Measurements from ENCODE around the gene SLC22A12. TPM values are rescaled to one million over a fixed set of nuclear protein-coding genes. Genes with fewer than 3 reads are reported as not detected.
A peak's percentile ranks its signal among the peaks of the same experiment; 100 is the strongest.

The SLC22A12 gene
- total and polyA plus RNA-seq, 8 donors: not detected

DNA sequence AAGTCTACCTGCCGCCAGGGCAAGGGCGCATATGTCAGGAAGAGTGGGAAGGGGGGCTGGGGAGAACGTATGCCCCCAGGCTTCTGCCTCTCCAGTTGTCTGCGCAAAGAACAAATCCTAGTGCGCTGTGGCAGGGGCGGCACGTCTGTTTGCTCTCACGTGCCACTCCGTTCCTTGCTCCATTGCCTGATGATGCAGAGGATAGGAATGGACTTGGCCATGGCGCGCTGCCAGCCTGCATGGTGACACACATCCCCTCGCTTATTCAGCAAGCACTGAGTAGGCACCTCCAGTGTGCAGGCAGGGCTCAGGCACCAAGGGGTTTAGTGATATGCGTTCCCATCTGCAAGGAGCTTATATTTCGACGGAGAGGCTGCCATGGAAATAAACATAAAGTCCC, 45.4 kb upstream of the SLC22A12 start:
- no peak overlapping the region for H3K4me3 ChIP-seq
- no peaks in the 10 kb centered on the region for H3K4me1 ChIP-seq
- no peaks in the 10 kb centered on the region for H3K36me3 ChIP-seq
- DNase-seq (peak in 1 of 6 donors; percentile 52), FAIRE-seq (no peak), ATAC-seq (no peak)
- TF ChIP-seq, protein P1, sequence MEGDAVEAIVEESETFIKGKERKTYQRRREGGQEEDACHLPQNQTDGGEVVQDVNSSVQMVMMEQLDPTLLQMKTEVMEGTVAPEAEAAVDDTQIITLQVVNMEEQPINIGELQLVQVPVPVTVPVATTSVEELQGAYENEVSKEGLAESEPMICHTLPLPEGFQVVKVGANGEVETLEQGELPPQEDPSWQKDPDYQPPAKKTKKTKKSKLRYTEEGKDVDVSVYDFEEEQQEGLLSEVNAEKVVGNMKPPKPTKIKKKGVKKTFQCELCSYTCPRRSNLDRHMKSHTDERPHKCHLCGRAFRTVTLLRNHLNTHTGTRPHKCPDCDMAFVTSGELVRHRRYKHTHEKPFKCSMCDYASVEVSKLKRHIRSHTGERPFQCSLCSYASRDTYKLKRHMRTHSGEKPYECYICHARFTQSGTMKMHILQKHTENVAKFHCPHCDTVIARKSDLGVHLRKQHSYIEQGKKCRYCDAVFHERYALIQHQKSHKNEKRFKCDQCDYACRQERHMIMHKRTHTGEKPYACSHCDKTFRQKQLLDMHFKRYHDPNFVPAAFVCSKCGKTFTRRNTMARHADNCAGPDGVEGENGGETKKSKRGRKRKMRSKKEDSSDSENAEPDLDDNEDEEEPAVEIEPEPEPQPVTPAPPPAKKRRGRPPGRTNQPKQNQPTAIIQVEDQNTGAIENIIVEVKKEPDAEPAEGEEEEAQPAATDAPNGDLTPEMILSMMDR (IDR thresholded peaks at IDR 0.05): no peak
- intact Hi-C loops (cut with DNase I): loop anchor here in 1 of 3 donors (2.0 kb wide), 1 partner anchor 19 kb away; no protein-coding TSS in a partner anchor
- no peaks in the 10 kb centered on the region for H3K27me3 ChIP-seq
- H3K9me3 ChIP-seq: no peaks in the 10 kb centered on the region
- WGBS, 2 donors: 82 to 89% methylated on average over 15 of the region's 15 CpGs
- no peak overlapping the region for H3K27ac ChIP-seq

DNA sequence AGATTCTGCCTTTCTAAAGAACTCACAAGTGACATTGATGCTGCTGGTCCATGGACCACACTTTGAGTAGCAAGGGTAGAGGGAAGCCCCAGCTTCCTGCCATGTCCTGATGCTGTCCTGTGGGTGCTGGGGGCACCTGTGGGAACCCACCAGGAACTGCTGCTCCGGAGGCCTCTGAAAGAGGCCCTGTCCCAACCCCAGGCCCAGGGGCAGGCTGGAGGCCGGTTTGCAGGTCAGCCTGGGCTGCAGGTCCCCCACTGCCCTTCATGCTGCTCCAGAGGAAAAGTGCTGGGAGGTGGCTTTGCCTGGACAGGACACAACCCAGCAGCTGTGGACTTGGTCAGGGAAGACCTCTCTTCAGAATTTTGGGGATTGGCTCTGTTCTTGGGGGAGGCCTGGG, 44.8 kb upstream of the SLC22A12 start:
- DNase-seq (peak in 1 of 6 donors; percentile 34), ATAC-seq (no peak), FAIRE-seq (no peak)
- Histone ChIP-seq H3K4me1 (no peaks in the 10 kb centered on the region), H3K9me3 (no peaks in the 10 kb centered on the region), H3K27me3 (no peaks in the 10 kb centered on the region), H3K4me3 (no peak overlapping the region), H3K36me3 (no peaks in the 10 kb centered on the region), H3K27ac (no peak overlapping the region)
- WGBS, 2 donors: 76 to 89% methylated on average over 2 of the region's 2 CpGs
- intact Hi-C loops (cut with DNase I): loop anchor here in 1 of 3 donors (2.0 kb wide), 1 partner anchor 19 kb away; no protein-coding TSS in a partner anchor
- TF ChIP-seq, protein P1 (IDR thresholded peaks at IDR 0.05): no peak

DNA sequence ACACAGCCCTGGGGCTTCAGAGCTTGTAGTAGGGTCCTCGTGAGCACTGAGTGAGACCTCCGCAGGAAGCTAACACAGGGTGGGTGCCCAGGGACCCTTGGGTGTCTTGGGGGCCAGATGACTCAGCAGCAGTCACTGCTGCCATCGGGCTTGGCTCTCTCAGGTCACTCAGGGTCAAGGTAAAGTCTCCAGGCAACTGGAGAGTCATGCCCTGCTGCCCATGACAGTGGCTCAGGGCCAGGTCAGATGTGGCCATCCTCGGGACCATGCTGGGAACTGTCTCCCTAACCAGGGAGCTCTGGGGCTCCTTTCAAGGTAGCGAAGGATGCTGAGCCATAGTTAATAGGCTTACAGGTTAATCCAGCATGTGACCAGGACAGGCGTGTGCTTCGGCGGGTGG, 44.4 kb upstream of the SLC22A12 start:
- ATAC-seq: no peak

DNA sequence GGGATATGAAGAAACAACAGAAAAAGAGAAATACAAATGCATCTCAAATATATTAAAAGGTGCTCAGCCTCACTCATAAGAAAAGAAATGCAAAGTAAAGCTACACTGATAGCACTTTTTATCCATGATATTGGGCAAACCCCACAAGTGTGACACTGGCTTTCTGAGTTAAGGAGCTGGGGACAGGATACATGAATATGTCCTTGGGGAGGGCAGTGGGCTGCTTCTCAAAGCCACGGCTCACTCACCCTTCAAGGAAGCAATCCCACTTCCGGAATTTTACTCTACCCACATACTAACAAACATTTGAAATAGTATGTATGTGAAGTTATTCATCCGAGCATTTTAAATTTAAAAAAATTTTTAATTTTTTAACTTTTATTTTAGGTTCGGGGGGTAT, 41.1 kb upstream of the SLC22A12 start:
- TF ChIP-seq, protein P1 (IDR thresholded peaks at IDR 0.05): no peak
- no peak for ATAC-seq
- no peak for DNase-seq
- intact Hi-C loops (cut with DNase I): loop anchor here in 1 of 3 donors (5.0 kb wide), 1 partner anchor 102 kb away; no protein-coding TSS in a partner anchor
- Histone ChIP-seq H3K9me3 (no peaks in the 10 kb centered on the region), H3K4me3 (no peak overlapping the region), H3K27ac (no peak overlapping the region), H3K36me3 (no peaks in the 10 kb centered on the region), H3K27me3 (no peaks in the 10 kb centered on the region), H3K4me1 (peaks cover 0 to 12% (median 8%) of the 10 kb centered on the region in 3 donors)
- WGBS, 2 donors: 68 to 78% methylated on average over 4 of the region's 4 CpGs
- FAIRE-seq: no peak

More for the DNA sequence above, 44.4 kb upstream of the SLC22A12 start:
- no peaks in the 10 kb centered on the region for H3K36me3 ChIP-seq
- H3K27me3 ChIP-seq: no peaks in the 10 kb centered on the region
- intact Hi-C loops (cut with DNase I): loop anchor here in 1 of 3 donors (2.0 kb wide), 1 partner anchor 20 kb away; no protein-coding TSS in a partner anchor
- H3K27ac ChIP-seq: no peak overlapping the region
- 74 to 80% methylated on average over 8 of the region's 8 CpGs for WGBS, 2 donors
- H3K4me1 ChIP-seq: no peaks in the 10 kb centered on the region
- DNase-seq (peak in 1 of 6 donors; percentile 34), FAIRE-seq (no peak)
- no peak overlapping the region for H3K4me3 ChIP-seq
- TF ChIP-seq, protein P1 (IDR thresholded peaks at IDR 0.05): no peak
- H3K9me3 ChIP-seq: no peaks in the 10 kb centered on the region

DNA sequence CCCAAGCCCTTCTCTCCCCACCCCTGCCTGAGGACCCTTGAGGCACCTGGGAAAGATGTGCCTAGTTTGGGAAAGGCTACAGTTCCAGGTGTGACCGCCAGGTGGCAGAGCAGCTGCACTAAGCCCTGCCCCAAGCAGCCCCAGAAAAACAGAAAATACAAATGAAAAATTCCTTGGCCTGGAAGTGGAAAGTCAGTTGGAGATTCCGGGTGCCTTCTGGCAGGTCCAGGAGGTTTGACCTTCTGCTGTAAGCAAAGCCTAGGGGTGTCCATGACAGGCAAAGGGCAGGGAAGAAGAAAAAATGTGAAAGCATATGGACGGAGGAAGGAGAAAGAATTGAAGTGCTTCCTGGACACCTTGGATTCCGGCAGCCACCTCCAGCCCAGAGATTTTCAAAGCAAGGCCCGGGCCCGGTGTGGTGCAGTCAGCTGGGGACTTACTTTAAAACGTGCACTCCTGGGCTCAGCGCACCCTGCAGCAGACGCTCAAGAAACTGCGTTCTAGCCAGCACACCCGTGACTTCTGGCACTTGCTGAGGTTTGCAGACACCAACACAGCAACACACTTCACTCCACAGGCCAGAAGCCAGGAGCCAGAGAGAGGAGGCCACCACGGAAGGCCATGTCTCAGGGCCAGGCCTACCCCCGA, 37.3 kb upstream of the SLC22A12 start:
- H3K36me3 ChIP-seq: no peaks in the 10 kb centered on the region
- peaks cover 7 to 22% (median 8%) of the 10 kb centered on the region in 3 donors for H3K4me1 ChIP-seq
- TF ChIP-seq, protein P1 (IDR thresholded peaks at IDR 0.05): peak; percentile 88 to 98 (median 98)
- intact Hi-C loops (cut with DNase I): loop anchor here in 1 of 3 donors (5.0 kb wide), 1 partner anchor 99 kb away; no protein-coding TSS in a partner anchor
- WGBS, 2 donors: 34 to 42% methylated on average over 13 of the region's 13 CpGs
- peak; percentile 78 to 86 (median 80) for ATAC-seq
- no peak for FAIRE-seq
- H3K27me3 ChIP-seq: no peaks in the 10 kb centered on the region
- peak overlapping the region in 3 of 4 donors; percentile 26 to 73 (median 65) for H3K27ac ChIP-seq
- no peaks in the 10 kb centered on the region for H3K9me3 ChIP-seq
- H3K4me3 ChIP-seq: no peak overlapping the region
- DNase-seq: peak in 5 of 6 donors; percentile 42 to 91 (median 71)

Data from pancreas (tissue), 10 donors.